ENCODE measurements around the gene COMMD7. TPM values are rescaled to one million over a fixed set of nuclear protein-coding genes. Genes with fewer than 3 reads are reported as not detected.

COMMD7 gene
- total and polyA plus RNA-seq, 9 of the 15 experiments (the other 6 are each of a cell fraction or from before 2014, with no cell fraction given) = 11.9 to 69.1 (median 34.7) TPM

DNA sequence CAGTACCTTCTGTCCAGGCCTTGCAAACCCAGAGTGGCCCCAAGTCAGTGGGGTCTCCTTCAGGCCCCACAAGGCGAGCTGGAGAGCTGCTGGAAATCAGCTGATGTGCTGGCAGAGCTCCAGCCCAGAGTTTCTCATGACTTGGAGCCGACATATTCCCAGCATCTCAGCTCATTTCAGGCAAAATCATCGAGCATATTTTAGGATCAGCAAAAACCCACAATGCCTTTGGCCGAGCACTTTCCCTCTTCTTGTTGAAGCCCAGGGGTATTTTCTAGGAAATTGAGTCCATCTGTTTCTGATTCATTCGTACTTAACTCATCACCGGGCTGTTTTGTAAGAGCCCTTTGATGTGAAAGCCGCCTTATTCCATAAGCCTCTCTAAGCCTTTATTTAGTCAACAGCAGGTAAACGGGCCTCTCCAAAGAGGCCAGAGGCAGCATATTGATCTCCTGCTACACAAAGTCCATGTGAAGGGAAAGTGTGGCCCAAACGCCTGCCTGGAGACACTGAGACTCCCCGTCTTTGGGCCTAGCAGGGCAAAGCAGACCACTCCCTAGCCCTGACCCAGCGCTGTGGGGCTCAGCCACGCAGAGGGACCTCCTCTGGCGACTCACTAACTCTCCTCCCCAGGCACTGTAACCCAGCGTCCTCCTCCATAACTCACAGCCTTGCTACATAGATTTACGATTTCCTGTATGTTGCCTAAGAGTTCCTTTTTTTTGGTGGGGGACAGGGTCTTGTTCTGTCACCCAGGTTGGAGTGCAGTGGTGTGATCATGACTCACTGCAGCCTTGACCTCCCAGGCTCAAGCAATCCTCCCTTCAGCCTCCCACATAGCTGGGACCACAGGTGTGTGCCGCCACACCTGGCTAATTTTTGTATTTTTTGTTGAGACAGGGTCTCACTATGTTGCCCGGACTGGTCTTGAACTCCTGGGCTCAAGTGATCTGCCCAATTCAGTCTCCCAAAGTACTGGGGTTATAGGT is 57.4 kb downstream of the COMMD7 start (continued):
- TF ChIP-seq PTRF (tag; IDR thresholded peaks at IDR 0.05) (no peak), CHD2 (IDR thresholded peaks at IDR 0.05; ENCODE audit: low read depth, low read length) (no peak), NCOA4 (IDR thresholded peaks at IDR 0.05; ENCODE audit: partially characterized antibody) (no peak), SP1 (CRISPR knock-in tag; IDR thresholded peaks at IDR 0.05) (no peak), POLR2G (IDR thresholded peaks at IDR 0.05; ENCODE audit: low read depth, low read length) (0 out of 2 replicates have a peak, but pooled peaks have one; percentile 38), MBD2 (IDR thresholded peaks at IDR 0.05; ENCODE audit: borderline replicate concordance, low read depth) (no peak), ZNF143 (CRISPR knock-in tag; IDR thresholded peaks at IDR 0.05) (no peak), ZNF212 (CRISPR knock-in tag; IDR thresholded peaks at IDR 0.05) (no peak), RBM25 (IDR thresholded peaks at IDR 0.05; ENCODE audit: low read depth, low read length, severe bottlenecking) (no peak), EWSR1 (IDR thresholded peaks at IDR 0.05; ENCODE audit: borderline replicate concordance, low read depth, partially characterized antibody) (no peak), CEBPG (CRISPR knock-in tag; IDR thresholded peaks at IDR 0.05) (peak; percentile 72; the same call in 1 of the 2 replicates), CEBPG (tag; conservative IDR thresholded peaks at IDR 0.05 in 1 of 2, IDR thresholded peaks at IDR 0.05 in 1 of 2) (peak in 1 of 2 experiments; percentile 84; a peak in 2 of 4 replicates)
- TF ChIP-seq, protein P1, sequence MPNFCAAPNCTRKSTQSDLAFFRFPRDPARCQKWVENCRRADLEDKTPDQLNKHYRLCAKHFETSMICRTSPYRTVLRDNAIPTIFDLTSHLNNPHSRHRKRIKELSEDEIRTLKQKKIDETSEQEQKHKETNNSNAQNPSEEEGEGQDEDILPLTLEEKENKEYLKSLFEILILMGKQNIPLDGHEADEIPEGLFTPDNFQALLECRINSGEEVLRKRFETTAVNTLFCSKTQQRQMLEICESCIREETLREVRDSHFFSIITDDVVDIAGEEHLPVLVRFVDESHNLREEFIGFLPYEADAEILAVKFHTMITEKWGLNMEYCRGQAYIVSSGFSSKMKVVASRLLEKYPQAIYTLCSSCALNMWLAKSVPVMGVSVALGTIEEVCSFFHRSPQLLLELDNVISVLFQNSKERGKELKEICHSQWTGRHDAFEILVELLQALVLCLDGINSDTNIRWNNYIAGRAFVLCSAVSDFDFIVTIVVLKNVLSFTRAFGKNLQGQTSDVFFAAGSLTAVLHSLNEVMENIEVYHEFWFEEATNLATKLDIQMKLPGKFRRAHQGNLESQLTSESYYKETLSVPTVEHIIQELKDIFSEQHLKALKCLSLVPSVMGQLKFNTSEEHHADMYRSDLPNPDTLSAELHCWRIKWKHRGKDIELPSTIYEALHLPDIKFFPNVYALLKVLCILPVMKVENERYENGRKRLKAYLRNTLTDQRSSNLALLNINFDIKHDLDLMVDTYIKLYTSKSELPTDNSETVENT (CRISPR knock-in tag; IDR thresholded peaks at IDR 0.05) = no peak
